H9 (cell line): ENCODE results near the gene ARHGAP26. TPM values are rescaled to one million over a fixed set of nuclear protein-coding genes. Genes with fewer than 3 reads are reported as not detected.
A peak's percentile ranks its signal among the peaks of the same experiment; 100 is the strongest.

ENCODE experiments used
- DNase-seq: peaks from one replicate; pipeline ENCODE4 v3.0.0-alpha.2; 2017
- H2AFZ ChIP-seq: one replicate; pipeline ENCODE4 v1.6.1; 2013; ENCODE audit warnings: mild to moderate bottlenecking, low read length, control low read depth, moderate library complexity
- H2AK5ac ChIP-seq: 2 replicates; pipeline ENCODE4 v1.6.1; 2013; ENCODE audit warnings: low read length, control low read depth, mixed read lengths; ENCODE audit not compliant: insufficient read length
- H2BK120ac ChIP-seq: one replicate; pipeline ENCODE4 v1.6.1; 2013; ENCODE audit warnings: low read depth, mild to moderate bottlenecking, low read length, control low read depth, inconsistent platforms; ENCODE audit not compliant: poor library complexity, severe bottlenecking
- H2BK12ac ChIP-seq: 2 replicates; pipeline ENCODE4 v1.6.1; 2013; ENCODE audit warnings: low read length, control low read depth, mixed read lengths, low read depth; ENCODE audit not compliant: insufficient read length
- H2BK15ac ChIP-seq: 2 replicates; pipeline ENCODE4 v1.6.1; 2013; ENCODE audit warnings: low read depth, low read length, control low read depth
- H2BK20ac ChIP-seq: one replicate; pipeline ENCODE4 v1.6.1; 2013; ENCODE audit warnings: low read depth, mild to moderate bottlenecking, low read length, control low read depth, inconsistent platforms; ENCODE audit not compliant: poor library complexity, severe bottlenecking
- H2BK5ac ChIP-seq: 2 replicates; pipeline ENCODE4 v1.6.1; 2013; ENCODE audit warnings: low read length, control low read depth, mixed read lengths; ENCODE audit not compliant: insufficient read length
- H3K14ac ChIP-seq: 2 replicates; pipeline ENCODE4 v1.6.1; 2013; ENCODE audit warnings: low read length, control low read depth; ENCODE audit not compliant: insufficient read depth
- H3K18ac ChIP-seq: 2 replicates; pipeline ENCODE4 v1.6.1; 2013; ENCODE audit warnings: low read depth, mild to moderate bottlenecking, mixed read lengths, low read length, control low read depth; ENCODE audit not compliant: insufficient read length
- H3K23ac ChIP-seq: 2 replicates; pipeline ENCODE4 v1.6.1; 2013; ENCODE audit warnings: low read length, control low read depth, mixed read lengths, low read depth; ENCODE audit not compliant: insufficient read length
- H3K23me2 ChIP-seq: 2 replicates; pipeline ENCODE4 v1.6.1; 2013; ENCODE audit warnings: low read depth, mild to moderate bottlenecking, mixed read lengths, low read length, control low read depth; ENCODE audit not compliant: insufficient read length, poor library complexity, severe bottlenecking
- H3K27ac ChIP-seq: 2 replicates; pipeline ENCODE4 v1.5.1; 2013; ENCODE audit warnings: low read length, control low read depth, mixed read lengths, low read depth; ENCODE audit not compliant: insufficient read length
- H3K27me3 ChIP-seq: 2 replicates; pipeline ENCODE4 v1.6.1; 2013; ENCODE audit warnings: low read length, control low read depth, inconsistent platforms; ENCODE audit not compliant: insufficient read depth
- H3K4ac ChIP-seq: 2 replicates; pipeline ENCODE4 v1.6.1; 2013; ENCODE audit warnings: low read depth, mild to moderate bottlenecking, control low read depth, inconsistent platforms, low read length, moderate library complexity
- H3K4me1 ChIP-seq: 2 replicates; pipeline ENCODE4 v1.6.1; 2013; ENCODE audit warnings: low read length, control low read depth, inconsistent platforms; ENCODE audit not compliant: insufficient read depth
- H3K4me2 ChIP-seq: 2 replicates; pipeline ENCODE4 v1.6.1; 2013; ENCODE audit warnings: low read length, control low read depth, mixed read lengths; ENCODE audit not compliant: insufficient read length, insufficient read depth
- H3K56ac ChIP-seq: 2 replicates; pipeline ENCODE4 v1.6.1; 2013; ENCODE audit warnings: low read depth, mild to moderate bottlenecking, mixed read lengths, low read length, control low read depth; ENCODE audit not compliant: insufficient read length
- H3K79me1 ChIP-seq: 2 replicates; pipeline ENCODE4 v1.6.1; 2013; ENCODE audit warnings: low read depth, mild to moderate bottlenecking, moderate library complexity, low read length, control low read depth, inconsistent platforms; ENCODE audit not compliant: insufficient read depth, poor library complexity, severe bottlenecking
- H3K79me2 ChIP-seq: 2 replicates; pipeline ENCODE4 v1.6.1; 2013; ENCODE audit warnings: low read length, control low read depth, inconsistent platforms; ENCODE audit not compliant: insufficient read depth
- H3K9ac ChIP-seq: 2 replicates; pipeline ENCODE4 v1.6.1; 2013; ENCODE audit warnings: low read length, control low read depth, mixed read lengths; ENCODE audit not compliant: insufficient read length; ENCODE audit errors: extremely low read depth
- H3K9me3 ChIP-seq: one replicate; pipeline ENCODE4 v1.6.1; 2013; ENCODE audit warnings: low read depth, low read length, inconsistent platforms; ENCODE audit not compliant: control insufficient read depth
- H3T11ph ChIP-seq: one replicate; pipeline ENCODE4 v1.6.1; 2013; ENCODE audit warnings: mild to moderate bottlenecking, low read length, control low read depth, inconsistent platforms
- H4K20me1 ChIP-seq: one replicate; pipeline ENCODE4 v1.6.1; 2013; ENCODE audit not compliant: control insufficient read depth, insufficient read length, insufficient read depth
- H4K5ac ChIP-seq: 2 replicates; pipeline ENCODE4 v1.6.1; 2013; ENCODE audit warnings: low read depth, mild to moderate bottlenecking, mixed read lengths, low read length, control low read depth; ENCODE audit not compliant: insufficient read length
- H4K8ac ChIP-seq: replicated peaks from 2 replicates; pipeline ENCODE4 v1.6.1; 2013; ENCODE audit warnings: low read length, control low read depth, mixed read lengths, low read depth; ENCODE audit not compliant: insufficient read length
- H4K91ac ChIP-seq: 2 replicates; pipeline ENCODE4 v1.6.1; 2013; ENCODE audit warnings: low read depth, mild to moderate bottlenecking, moderate library complexity, mixed read lengths, low read length, control low read depth; ENCODE audit not compliant: insufficient read length
- H3K27ac Mint-ChIP-seq, 3 experiments: 2 replicates in 2 of 3; 3 replicates in 1 of 3; pipeline ENCODE4 v1.8.0; 2020 to 2021; ENCODE audit warnings: mixed read lengths in 3 of 3, mild to moderate bottlenecking in 1 of 3, moderate library complexity in 1 of 3
- H3K27me3 Mint-ChIP-seq: 2 replicates; pipeline ENCODE4 v1.8.0; 2021; ENCODE audit warnings: low read depth, mild to moderate bottlenecking, moderate library complexity, mixed read lengths
- H3K36me3 Mint-ChIP-seq, 3 experiments: 2 replicates in 2 of 3; 3 replicates in 1 of 3; pipeline ENCODE4 v1.8.0; 2020 to 2021; ENCODE audit warnings: low read depth in 3 of 3, mixed read lengths in 3 of 3; ENCODE audit not compliant: insufficient read depth in 1 of 3
- H3K4me1 Mint-ChIP-seq, 2 experiments: 2 replicates each; pipeline ENCODE4 v1.8.0; 2020; ENCODE audit warnings: mixed read lengths in 2 of 2
- H3K4me3 Mint-ChIP-seq, 2 experiments: 2 replicates in 1 of 2; 3 replicates in 1 of 2; pipeline ENCODE4 v1.8.0; 2020 to 2021; ENCODE audit warnings: mild to moderate bottlenecking in 2 of 2, mixed read lengths in 2 of 2, moderate library complexity in 1 of 2
- H3K9me3 Mint-ChIP-seq, 2 experiments: 2 replicates in 1 of 2; 3 replicates in 1 of 2; pipeline ENCODE4 v1.8.0; 2020; ENCODE audit warnings: mild to moderate bottlenecking in 2 of 2, mixed read lengths in 2 of 2, moderate library complexity in 1 of 2
- WGBS: extraction: QIAGEN DNeasy Blood & Tissue Kit; methylation state at CpG from one replicate; pipeline ENCODE4 v1.1.7; 2013; ENCODE audit warnings: missing lambda C conversion rate, low lambda C conversion rate, mixed read lengths; ENCODE audit not compliant: insufficient read length; ENCODE audit errors: extremely low coverage; 5-methylcytosine and 5-hydroxymethylcytosine counted together
- total RNA-seq: library from RNA; stranded (reverse); gene quantifications from 2 replicates; pipeline ENCODE4 v1.2.1, GENCODE V29; 2021
- TF ChIP-seq, protein P1 (sequence below): fragments of 200-600 bp; sonication (generic); conservative IDR thresholded peaks from 3 replicates; pipeline ENCODE4 v1.8.0; 2021; ENCODE audit warnings: antibody characterized with exemption, mild to moderate bottlenecking

Gene ARHGAP26
- total RNA-seq, 1 experiment from 2014 or later = 13.8 TPM

- no peak overlapping the region for H4K5ac ChIP-seq
- no peak overlapping the region for H2BK12ac ChIP-seq
- WGBS = no CpG with 5 or more reads among the region's 12 CpGs
- H3K9me3 Mint-ChIP-seq = peaks cover 7 to 9% of the 10 kb centered on the region in 2 experiments; a peak in 3 of 5 replicates
- no peak overlapping the region for H2BK20ac ChIP-seq
- no peak overlapping the region for H4K91ac ChIP-seq
- no peak overlapping the region for H2BK5ac ChIP-seq
- no peak overlapping the region for H3K4ac ChIP-seq
- no peaks in the 10 kb centered on the region for H3K9me3 ChIP-seq
- no peak overlapping the region for H3K9ac ChIP-seq
- H3K4me1 Mint-ChIP-seq = peaks cover 37 to 48% of the 10 kb centered on the region in 2 experiments
- peaks cover 0 to 20% (median 14%) of the 10 kb centered on the region in 3 experiments for H3K36me3 Mint-ChIP-seq
- no peak overlapping the region for H3K23ac ChIP-seq
- H3K79me1 ChIP-seq = no peaks in the 10 kb centered on the region
- H3K27me3 ChIP-seq = no peaks in the 10 kb centered on the region
- H3K27ac ChIP-seq = no peak overlapping the region
- H4K8ac ChIP-seq = no peak overlapping the region
- H3K4me2 ChIP-seq = no peak overlapping the region
- no peak overlapping the region for H2AFZ ChIP-seq
- no peaks in the 10 kb centered on the region for H4K20me1 ChIP-seq
- TF ChIP-seq, protein P1, sequence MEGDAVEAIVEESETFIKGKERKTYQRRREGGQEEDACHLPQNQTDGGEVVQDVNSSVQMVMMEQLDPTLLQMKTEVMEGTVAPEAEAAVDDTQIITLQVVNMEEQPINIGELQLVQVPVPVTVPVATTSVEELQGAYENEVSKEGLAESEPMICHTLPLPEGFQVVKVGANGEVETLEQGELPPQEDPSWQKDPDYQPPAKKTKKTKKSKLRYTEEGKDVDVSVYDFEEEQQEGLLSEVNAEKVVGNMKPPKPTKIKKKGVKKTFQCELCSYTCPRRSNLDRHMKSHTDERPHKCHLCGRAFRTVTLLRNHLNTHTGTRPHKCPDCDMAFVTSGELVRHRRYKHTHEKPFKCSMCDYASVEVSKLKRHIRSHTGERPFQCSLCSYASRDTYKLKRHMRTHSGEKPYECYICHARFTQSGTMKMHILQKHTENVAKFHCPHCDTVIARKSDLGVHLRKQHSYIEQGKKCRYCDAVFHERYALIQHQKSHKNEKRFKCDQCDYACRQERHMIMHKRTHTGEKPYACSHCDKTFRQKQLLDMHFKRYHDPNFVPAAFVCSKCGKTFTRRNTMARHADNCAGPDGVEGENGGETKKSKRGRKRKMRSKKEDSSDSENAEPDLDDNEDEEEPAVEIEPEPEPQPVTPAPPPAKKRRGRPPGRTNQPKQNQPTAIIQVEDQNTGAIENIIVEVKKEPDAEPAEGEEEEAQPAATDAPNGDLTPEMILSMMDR = peak; percentile 95
- no peak overlapping the region for H3K14ac ChIP-seq
- H3K79me2 ChIP-seq = no peaks in the 10 kb centered on the region
- H2AK5ac ChIP-seq = no peak overlapping the region
- no peak overlapping the region for H2BK15ac ChIP-seq
- H3K4me1 ChIP-seq = no peaks in the 10 kb centered on the region; the same call in 1 of the 2 replicates
- H3K27me3 Mint-ChIP-seq = no peaks in the 10 kb centered on the region
- H3K27ac Mint-ChIP-seq = peak overlapping the region in 2 of 3 experiments; percentile 42 to 64; a peak in 2 of 7 replicates
- H3K23me2 ChIP-seq = no peaks in the 10 kb centered on the region
- H3K56ac ChIP-seq = no peak overlapping the region
- peak; percentile 81 for DNase-seq
- no peak overlapping the region for H3K18ac ChIP-seq
- no peak overlapping the region for H2BK120ac ChIP-seq
- H3K4me3 Mint-ChIP-seq = no peak overlapping the region
- no peak overlapping the region for H3T11ph ChIP-seq
These were observed 244.0 kb downstream of the ARHGAP26 start for GRCh38 chr5:143014017-143014651.
